Heart left ventricle (tissue), 13 donors: Measurements from ENCODE around the gene KCNK2.

Experiments
- CTCF ChIP-seq, 12 donors: fragments of 200-600 bp; sonication (generic) in 4 of 12; IDR thresholded peaks; one replicate each; pipeline versions ENCODE4 v1.5.0 to v1.8.0; 2018 to 2022; ENCODE audit warnings: antibody characterized with exemption in 12 of 12, mild to moderate bottlenecking in 5 of 12
- POLR2A ChIP-seq, 2 donors: fragments of 450-650 bp; IDR thresholded peaks; one replicate each; pipeline ENCODE4 v1.6.1; 2017; ENCODE audit warnings: antibody characterized with exemption in 2 of 2, mild to moderate bottlenecking in 2 of 2, moderate library complexity in 2 of 2
- donor health status: ischemic (EF 13 %, LVEDD 7.1; RV severe dilation, severe dysfunction).
- donor health status: DM: no; HTN: yes; CAD: no.
- donor health status: DM: no; HTN: no; CAD: no.
- donor health status: ischemic (EF 25% LVEDD 6.9; RV normal size, moderate dysfunction).
- donor health status: ischemic (EF 25% LVEDD 5.7; RV mildly dilated, moderate dysfunction).
- donor health status: ischemic (EF 35%, LVEDD 5.7; RV mildly dilated, moderate dysfunction).
- donor health status: nonischemic (EF 11% LVEDD 7.7; RV severe dilation, severe dysfunction).
- donor health status: DM: yes; HTN: yes; CAD: no.
- donor health status: PGD.
- donor health status: ischemic (EF 29% LVEDD 5.4; RV normal size, mild dysfunction).
- donor health status: nonischemic (EF 23%, LVEDD 6.1; RV moderate dilation, normal function).

DNA sequence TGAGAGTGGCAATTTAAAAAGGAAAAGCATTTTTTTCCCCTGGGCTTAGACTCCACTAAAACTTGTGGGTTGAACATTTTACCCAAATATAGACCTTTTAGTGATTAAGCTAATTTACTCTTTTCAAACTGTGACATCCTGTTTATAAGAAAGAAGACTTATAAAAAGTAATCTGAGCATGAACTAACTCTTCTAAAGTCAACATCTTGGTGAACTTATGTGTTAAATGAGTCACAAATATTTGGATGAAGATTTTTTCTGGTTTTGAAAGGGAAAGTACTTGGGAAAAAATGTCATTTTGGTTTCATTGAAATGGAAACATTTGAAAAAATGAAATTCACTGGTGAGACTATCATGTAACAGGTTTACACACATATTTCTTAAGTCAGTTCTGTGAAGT lies 109.8 kb downstream of the KCNK2 start:
- TF ChIP-seq CTCF (IDR thresholded peaks at IDR 0.05), result no peak
- TF ChIP-seq POLR2A (IDR thresholded peaks at IDR 0.05), result no peak
